Testis (tissue), 5 donors: ENCODE measurements around the gene IL17REL. TPM values are rescaled to one million over a fixed set of nuclear protein-coding genes. Genes with fewer than 3 reads are reported as not detected.

Experiments
- DNase-seq: peaks from one replicate; pipeline ENCODE4 v3.0.0-alpha.2; 2019
- H3K27ac ChIP-seq, 2 donors: fragments of 200-600 bp; sonication (generic); one replicate each; pipeline ENCODE4 v1.5.1; 2019
- H3K27me3 ChIP-seq: fragments of 200-600 bp; sonication (generic); one replicate; pipeline ENCODE4 v1.5.1; 2019
- H3K36me3 ChIP-seq: fragments of 200-600 bp; sonication (generic); one replicate; pipeline ENCODE4 v1.5.1; 2017; ENCODE audit warnings: low read depth; ENCODE audit errors: missing control alignments
- H3K4me1 ChIP-seq: fragments of 200-600 bp; sonication (generic); one replicate; pipeline ENCODE4 v1.5.1; 2019
- H3K4me3 ChIP-seq, 2 donors: fragments of 200-600 bp; sonication (generic); one replicate each; pipeline ENCODE4 v1.5.1; 2017 to 2019
- H3K9me3 ChIP-seq: fragments of 200-600 bp; sonication (generic); one replicate; pipeline ENCODE4 v1.5.1; 2017
- CTCF ChIP-seq, 3 experiments: fragments of 450-650 bp in 2 of 3; fragments of 200-600 bp in 1 of 3; sonication (generic) in 1 of 3; IDR thresholded peaks; one replicate each; pipeline ENCODE4 v1.5.1; 2016 to 2019; ENCODE audit warnings: antibody characterized with exemption in 3 of 3, mild to moderate bottlenecking in 2 of 3, moderate library complexity in 1 of 3
- POLR2A ChIP-seq: fragments of 450-650 bp; IDR thresholded peaks from one replicate; pipeline ENCODE4 v1.6.1; 2017; ENCODE audit warnings: antibody characterized with exemption, mild to moderate bottlenecking, moderate library complexity
- WGBS, 2 donors: methylation state at CpG; one replicate each; pipeline ENCODE4 v1.1.5; 2018; 5-methylcytosine and 5-hydroxymethylcytosine counted together
- intact Hi-C: fragments of 100-400 bp; cut with DNase I; formaldehyde crosslinking; loops from one replicate; pipeline ENCODE4 v1.15.1; 2023; ENCODE audit warnings: low total_unique reads
- long read RNA-seq, 2 donors: transcript quantifications; one replicate each; lab custom pipeline, GENCODE V29; 2026
- polyA plus RNA-seq: library from polyadenylated mRNA; stranded (reverse); fragments of 350-450 nt; fragmentation: Illumina TruSeq; extraction: RNeasy Lipid Tissue Mini Kit (QIAGEN cat#74804); gene quantifications from one replicate; pipeline ENCODE4 v1.2.3, GENCODE V29; 2014; ENCODE audit warnings: low read depth, low replicate concordance; ENCODE audit not compliant: insufficient read depth
- total RNA-seq, 2 donors: library from RNA; depleted of rRNA; stranded (reverse); fragments of >200 nt; gene quantifications; one replicate each; pipeline ENCODE4 v1.2.3, GENCODE V29; 2016

The IL17REL gene
- under 1 TPM; 0.25 to 0.55 TPM for total RNA-seq
- 0.30 TPM for polyA plus RNA-seq
- long read RNA-seq, donor 1 = 0 reads
- long read RNA-seq, donor 2 = 0 reads

GRCh38 chr22:50012211-50013181 lies at the start of gene IL17REL:
Gene IL17REL, minus strand, starts transcription at chr22:50012765. Its CDS starts 119 bp downstream, at chr22:50012646.
- Histone ChIP-seq H3K27me3 (no peaks in the 10 kb centered on the region), H3K4me3 (no peak within 1 kb of the TSS), H3K27ac (no peak within 1 kb of the TSS), H3K9me3 (no peaks in the 10 kb centered on the region), H3K36me3 (no peaks in the 10 kb centered on the region), H3K4me1 (peaks cover 9% of the 10 kb centered on the region)
- TF ChIP-seq CTCF (IDR thresholded peaks at IDR 0.05) (peak in 1 of 3 experiments; percentile 8), POLR2A (no peak)
- intact Hi-C loops = no loop called here
- 66 to 68% methylated on average over 12 to 27 of the region's 29 CpGs for WGBS, 2 donors
- DNase-seq = peak; percentile 40

GRCh38 chr22:50061824-50062355 lies 49.3 kb upstream of the IL17REL start:
- DNase-seq = no peak
- Histone ChIP-seq H3K27me3 (no peaks in the 10 kb centered on the region), H3K36me3 (no peaks in the 10 kb centered on the region), H3K4me3 (no peak overlapping the region), H3K27ac (no peak overlapping the region), H3K9me3 (no peaks in the 10 kb centered on the region), H3K4me1 (no peaks in the 10 kb centered on the region)
- WGBS, 2 donors = 70 to 77% methylated on average over 17 of the region's 17 CpGs
- no peak for TF ChIP-seq CTCF (IDR thresholded peaks at IDR 0.05)
- TF ChIP-seq POLR2A = no peak
- intact Hi-C loops = no loop called here

GRCh38 chr22:50061141-50061823 lies 48.7 kb upstream of the IL17REL start:
- intact Hi-C loops = no loop called here
- H3K9me3 ChIP-seq = no peaks in the 10 kb centered on the region
- no peaks in the 10 kb centered on the region for H3K27me3 ChIP-seq
- H3K27ac ChIP-seq = no peak overlapping the region
- no peaks in the 10 kb centered on the region for H3K4me1 ChIP-seq
- DNase-seq = no peak
- H3K36me3 ChIP-seq = no peaks in the 10 kb centered on the region
- 83 to 92% methylated on average over 17 to 27 of the region's 27 CpGs for WGBS, 2 donors
- no peak overlapping the region for H3K4me3 ChIP-seq
- TF ChIP-seq CTCF (IDR thresholded peaks at IDR 0.05) (no peak), POLR2A (no peak)

- DNase-seq = no peak
- intact Hi-C loops = no loop called here
- H3K9me3 ChIP-seq = no peaks in the 10 kb centered on the region
- TF ChIP-seq POLR2A = no peak
- no peak for TF ChIP-seq CTCF (IDR thresholded peaks at IDR 0.05)
- no peak overlapping the region for H3K27ac ChIP-seq
- no peaks in the 10 kb centered on the region for H3K4me1 ChIP-seq
- H3K36me3 ChIP-seq = no peaks in the 10 kb centered on the region
- no peak overlapping the region for H3K4me3 ChIP-seq
- H3K27me3 ChIP-seq = no peaks in the 10 kb centered on the region
- WGBS, 2 donors = 74 to 76% methylated on average over 12 to 28 of the region's 28 CpGs
These were observed 48.0 kb upstream of the IL17REL start for GRCh38 chr22:50060441-50061140.
